SK-N-MC (cell line): ENCODE measurements around the gene SBNO2.
"Not testable (repeated sequence)": the region's sequence is repeated elsewhere in the genome, so short reads cannot be mapped to it uniquely, and the experiment has no call there.

Experiments
- EZH2 ChIP-seq: fragments of 200-600 bp; sonication (generic); IDR thresholded peaks from one replicate; pipeline ENCODE4 v1.6.1; 2017; ENCODE audit warnings: antibody characterized with exemption
- POLR2AphosphoS5 ChIP-seq: IDR thresholded peaks from 2 replicates; pipeline ENCODE4 v1.6.1; 2012; ENCODE audit warnings: mild to moderate bottlenecking, low read depth, low read length, borderline replicate concordance

- TF ChIP-seq EZH2, POLR2AphosphoS5: not testable (repeated sequence)
Observed at GRCh38 chr19:1114728-1115127, 59.3 kb downstream of the SBNO2 start.
